Pancreas (tissue), 10 donors: ENCODE data around the gene PARM1. TPM values are rescaled to one million over a fixed set of nuclear protein-coding genes. Genes with fewer than 3 reads are reported as not detected.

ENCODE experiments used
- ATAC-seq, 4 donors: fragments of 200-7000 bp; cut with Tn5 transposase; one replicate each; pipeline versions ENCODE4 v1.8.0 to v1.9.1; 2020; ENCODE audit warnings: mild to moderate bottlenecking in 4 of 4, moderate library complexity in 4 of 4
- DNase-seq, 6 donors: peaks; one replicate each; pipeline ENCODE4 v3.0.0-alpha.2; 2020
- FAIRE-seq: peaks from 2 replicates; lab custom pipeline; 2012; peaks lifted over from hg19 to GRCh38; lab: Jason Lieb, UNC
- H3K27ac ChIP-seq, 4 donors: fragments of 200-600 bp; sonication (generic); 1 replicate in 3 of 4; 2 replicates in 1 of 4; pipeline versions ENCODE4 v1.5.0 to v1.8.0; 2020
- H3K27me3 ChIP-seq, 4 donors: fragments of 200-600 bp; one replicate each; pipeline ENCODE4 v1.8.0; 2021
- H3K36me3 ChIP-seq, 3 donors: fragments of 200-600 bp; sonication (generic) in 1 of 3; one replicate each; pipeline versions ENCODE4 v1.5.0 to v1.8.0; 2020 to 2021
- H3K4me1 ChIP-seq, 3 donors: fragments of 200-600 bp; one replicate each; pipeline ENCODE4 v1.8.0; 2021
- H3K4me3 ChIP-seq, 4 donors: fragments of 200-600 bp; sonication (generic) in 2 of 4; one replicate each; pipeline versions ENCODE4 v1.5.0 to v1.8.0; 2020 to 2021
- H3K9me3 ChIP-seq, 4 donors: fragments of 200-600 bp; one replicate each; pipeline ENCODE4 v1.8.0; 2021
- CTCF ChIP-seq, 4 donors: fragments of 200-600 bp; sonication (generic) in 3 of 4; IDR thresholded peaks; one replicate each; pipeline versions ENCODE4 v1.5.0 to v1.8.0; 2021; ENCODE audit warnings: antibody characterized with exemption in 4 of 4
- WGBS, 2 donors: extraction: QIAGEN DNeasy Blood & Tissue Kit; methylation state at CpG; one replicate each; pipeline ENCODE4 v1.1.7; 2013; 5-methylcytosine and 5-hydroxymethylcytosine counted together
- intact Hi-C, 3 donors: fragments of 100-400 bp; cut with DNase I; formaldehyde crosslinking; loops; one replicate each; pipeline versions ENCODE4 v1.11.1 to v1.14.2; 2022
- polyA plus RNA-seq, 2 donors: library from polyadenylated mRNA; stranded (reverse); fragments of 200-250 nt; gene quantifications; one replicate each; pipeline ENCODE4 v1.2.3, GENCODE V29; 2013
- total RNA-seq, 6 donors: library from RNA; stranded (reverse); fragmentation: NEBNext Ultra II Directional in 4 of 6; extraction: Animal tissue kit (Norgen Biotek cat#: 25700) in 4 of 6; gene quantifications; one replicate each; pipeline versions ENCODE4 v1.2.1 to v1.2.4, GENCODE V29; 2021 to 2023
- donor health status: healthy with polysubstance abuse.
- donor health status: DM: no; HTN: no; CAD: no; lungs with moderate emphysema.
- donor health status: DM: no; HTN: no; CAD: no.
- donor health status: control.
- donor health status: control.
- donor health status: Bipolar disorder and iron deficiency.
- donor health status: DM: yes; HTN: yes; CAD: no.
- donor health status: DM: no; HTN: no; CAD: no.
- donor health status: DM: no; HTN: no; CAD: no.
- donor health status: DM: yes; HTN: yes; CAD: no.

PARM1 gene
- total RNA-seq, result 10 to 100 TPM; 22.0 to 28.0 (median 24.5) TPM
- polyA plus RNA-seq, result 10 to 100 TPM in 1 of 2 donors, 1 to 10 TPM in 1; 8.3 to 29.7 TPM

- H3K27me3 ChIP-seq, result no peaks in the 10 kb centered on the region
- H3K27ac ChIP-seq, result peak within 1 kb of the TSS; percentile 68 to 92 (median 85)
- H3K36me3 ChIP-seq, result no peaks in the 10 kb centered on the region
- peak; percentile 44 to 61 (median 55) for TF ChIP-seq CTCF (IDR thresholded peaks at IDR 0.05)
- intact Hi-C loops, result no loop called here
- H3K4me3 ChIP-seq, result peak within 1 kb of the TSS; percentile 38 to 75 (median 64)
- whole genome bisulfite sequencing, 2 donors, result 1% methylated on average over 60 to 64 of the region's 64 CpGs
- peaks cover 0 to 3% (median 0%) of the 10 kb centered on the region in 3 donors for H3K4me1 ChIP-seq
- ATAC-seq (peak; percentile 91 to 96 (median 94)), DNase-seq (peak; percentile 91 to 98 (median 94)), FAIRE-seq (no peak)
- no peaks in the 10 kb centered on the region for H3K9me3 ChIP-seq
These were observed at the start of gene PARM1 for GRCh38 chr4:74932832-74933561. PARM1 (plus strand) TSS chr4:74933116; CDS start chr4:74933328, 212 bp downstream.

- WGBS, 2 donors, result 35 to 44% methylated on average over 2 of the region's 2 CpGs
- Histone ChIP-seq H3K9me3 (no peaks in the 10 kb centered on the region), H3K4me3 (no peak overlapping the region), H3K36me3 (no peaks in the 10 kb centered on the region), H3K27me3 (no peaks in the 10 kb centered on the region), H3K27ac (no peak overlapping the region), H3K4me1 (no peaks in the 10 kb centered on the region)
- DNase-seq (no peak), FAIRE-seq (no peak), ATAC-seq (peak in 3 of 4 donors; percentile 12 to 84 (median 59))
- intact Hi-C loops, result no loop called here
- no peak for TF ChIP-seq CTCF (IDR thresholded peaks at IDR 0.05)
These were observed 48.6 kb upstream of the PARM1 start for GRCh38 chr4:74884266-74884665.

DNA sequence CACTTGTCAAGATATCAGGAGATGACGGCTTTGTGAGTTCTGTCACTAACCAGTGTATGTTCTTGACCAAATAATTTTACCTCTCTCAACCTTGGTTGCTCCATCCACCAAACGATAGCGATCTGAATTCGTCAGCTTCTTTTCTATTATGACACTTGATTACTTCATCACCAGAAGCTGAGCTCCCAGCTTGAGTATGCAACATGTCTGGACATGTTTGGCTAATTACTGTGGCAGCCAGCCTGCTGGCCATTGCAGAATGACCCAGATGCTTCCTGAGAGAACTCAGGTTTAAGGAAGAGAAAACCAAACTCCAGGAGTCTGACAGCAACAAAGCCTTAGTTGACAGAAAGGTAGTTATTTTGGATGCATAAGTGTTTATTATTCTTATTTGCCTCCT is 46.4 kb upstream of the PARM1 start:
- DNase-seq (no peak), ATAC-seq (peak in 1 of 4 donors; percentile 25), FAIRE-seq (no peak)
- no peak overlapping the region for H3K27ac ChIP-seq
- no peaks in the 10 kb centered on the region for H3K36me3 ChIP-seq
- intact Hi-C loops, result no loop called here
- no peak for TF ChIP-seq CTCF (IDR thresholded peaks at IDR 0.05)
- H3K27me3 ChIP-seq, result no peaks in the 10 kb centered on the region
- 87 to 89% methylated on average over 4 of the region's 4 CpGs for WGBS, 2 donors
- H3K4me3 ChIP-seq, result no peak overlapping the region
- no peaks in the 10 kb centered on the region for H3K9me3 ChIP-seq
- H3K4me1 ChIP-seq, result no peaks in the 10 kb centered on the region

GRCh38 chr4:74890341-74890740 is 42.6 kb upstream of the PARM1 start:
- Histone ChIP-seq H3K27me3 (no peaks in the 10 kb centered on the region), H3K27ac (no peak overlapping the region), H3K9me3 (no peaks in the 10 kb centered on the region), H3K36me3 (no peaks in the 10 kb centered on the region), H3K4me3 (no peak overlapping the region), H3K4me1 (no peaks in the 10 kb centered on the region)
- intact Hi-C loops, result no loop called here
- 66 to 73% methylated on average over 5 of the region's 5 CpGs for WGBS, 2 donors
- FAIRE-seq (no peak), DNase-seq (no peak), ATAC-seq (no peak)
- TF ChIP-seq CTCF (IDR thresholded peaks at IDR 0.05), result no peak

DNA sequence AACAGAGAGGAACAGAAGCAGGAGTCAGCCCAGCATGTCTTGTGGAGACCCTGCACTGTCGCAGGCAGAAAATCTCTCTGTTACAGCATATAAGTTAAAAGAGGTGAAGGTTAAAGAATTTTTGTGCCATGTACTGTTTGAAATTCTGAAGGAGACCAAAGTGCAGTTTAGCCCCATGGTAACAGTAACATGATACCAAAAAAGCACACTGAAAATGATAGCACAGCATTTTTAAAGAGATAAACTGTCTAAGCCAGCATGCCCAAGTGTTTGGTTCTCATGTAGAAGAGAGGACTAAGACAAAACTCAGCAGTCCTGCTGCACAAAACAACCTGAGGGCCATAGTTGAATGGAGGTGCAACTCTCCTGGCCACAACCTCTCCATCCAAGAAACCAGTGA is 41.9 kb upstream of the PARM1 start:
- 34 to 39% methylated on average over 1 of the region's 1 CpG for WGBS, 2 donors
- intact Hi-C loops, result no loop called here
- no peaks in the 10 kb centered on the region for H3K9me3 ChIP-seq
- no peaks in the 10 kb centered on the region for H3K27me3 ChIP-seq
- peak in 2 of 4 donors; percentile 40 to 66 for ATAC-seq
- no peak overlapping the region for H3K4me3 ChIP-seq
- no peaks in the 10 kb centered on the region for H3K36me3 ChIP-seq
- no peak for TF ChIP-seq CTCF (IDR thresholded peaks at IDR 0.05)
- no peak overlapping the region for H3K27ac ChIP-seq
- no peak for FAIRE-seq
- H3K4me1 ChIP-seq, result no peaks in the 10 kb centered on the region
- DNase-seq, result no peak
